Stimulated activated CD4-positive, alpha-beta T cell treated with anti-CD3 and anti-CD28 coated beads, TNF-alpha, amount 100 ng/mL, for 4 hours (primary cell): ENCODE results near the gene TIA1.
A peak's percentile ranks its signal among the peaks of the same experiment; 100 is the strongest.
"Not testable (repeated sequence)": the region's sequence is repeated elsewhere in the genome, so short reads cannot be mapped to it uniquely, and the experiment has no call there.

Experiments used
- DNase-seq, 3 experiments: peaks; one replicate each; pipeline ENCODE4 v3.0.0-alpha.2; 2020; ENCODE audit warnings: low read depth in 3 of 3

Gene TIA1

GRCh38 chr2:70214953-70215549 lies 33.4 kb downstream of the TIA1 start:
- no peak for DNase-seq

GRCh38 chr2:70214365-70214764 lies 34.1 kb downstream of the TIA1 start:
- DNase-seq = no peak

- no peak for DNase-seq
These were observed 36.0 kb downstream of the TIA1 start for GRCh38 chr2:70212298-70212932.

GRCh38 chr2:70211595-70211994 lies 36.8 kb downstream of the TIA1 start:
- no peak for DNase-seq

- DNase-seq = no peak
These were observed 44.0 kb downstream of the TIA1 start for GRCh38 chr2:70204452-70204851.

- no peak for DNase-seq
These were observed 45.3 kb downstream of the TIA1 start for GRCh38 chr2:70203086-70203485.

GRCh38 chr2:70202236-70202806 lies 46.1 kb downstream of the TIA1 start:
- no peak for DNase-seq

GRCh38 chr2:70201831-70202230 lies 46.6 kb downstream of the TIA1 start:
- no peak for DNase-seq

GRCh38 chr2:70201225-70201768 lies 47.1 kb downstream of the TIA1 start:
- no peak for DNase-seq

- no peak for DNase-seq
These were observed 49.0 kb downstream of the TIA1 start for GRCh38 chr2:70199320-70199864.

GRCh38 chr2:70192516-70192915 lies 55.9 kb downstream of the TIA1 start:
- no peak for DNase-seq

GRCh38 chr2:70191244-70191735 lies 57.1 kb downstream of the TIA1 start:
- no peak for DNase-seq

GRCh38 chr2:70190418-70191243 lies 57.8 kb downstream of the TIA1 start, which contains the start of gene C2orf42:
TSS of gene C2orf42 (minus strand) at chr2:70191019. CDS start at chr2:70181985, 9,034 bp downstream.
- peak; percentile 85 to 97 (median 95) for DNase-seq

GRCh38 chr2:70188460-70188859 lies 60.0 kb downstream of the TIA1 start:
- DNase-seq = no peak

GRCh38 chr2:70187170-70187569 lies 61.3 kb downstream of the TIA1 start:
- not testable (repeated sequence) for DNase-seq

- no peak for DNase-seq
These were observed 65.7 kb downstream of the TIA1 start for GRCh38 chr2:70182689-70183088.

GRCh38 chr2:70181363-70181956 lies 67.0 kb downstream of the TIA1 start:
- no peak for DNase-seq

- no peak for DNase-seq
These were observed 74.9 kb downstream of the TIA1 start for GRCh38 chr2:70173520-70173919.

GRCh38 chr2:70169654-70170245 lies 78.7 kb downstream of the TIA1 start:
- not testable (repeated sequence) for DNase-seq

GRCh38 chr2:70161069-70161534 lies 87.3 kb downstream of the TIA1 start:
- no peak for DNase-seq

- DNase-seq = no peak
These were observed 87.9 kb downstream of the TIA1 start for GRCh38 chr2:70160545-70160944.
